Measurements from ENCODE around the gene CACNG4. TPM values are rescaled to one million over a fixed set of nuclear protein-coding genes. Genes with fewer than 3 reads are reported as not detected.

CACNG4 gene
- total RNA-seq, 2 experiments from 2014 or later, result not detected

DNA sequence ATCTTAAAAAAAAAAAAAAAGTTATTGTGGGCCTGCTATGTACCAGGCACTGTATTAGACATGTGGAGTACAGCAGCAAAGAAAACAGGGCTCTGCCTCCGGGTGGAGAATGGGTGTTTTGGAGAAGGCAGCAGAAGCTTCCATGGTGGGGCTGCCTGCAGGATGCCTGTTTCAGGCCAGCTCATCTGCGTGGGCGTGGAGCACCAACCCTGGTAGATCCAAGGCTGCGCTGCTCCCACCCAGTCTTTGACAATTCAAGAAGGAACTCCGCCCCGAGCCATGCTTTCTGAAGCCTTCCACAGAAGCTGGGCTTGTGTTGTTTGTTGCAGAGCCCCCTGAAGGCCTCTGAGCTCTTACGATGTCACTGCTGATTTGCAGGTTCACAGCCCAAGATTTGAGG is 56.7 kb downstream of the CACNG4 start:
- CTCF ChIA-PET (ENCODE audit: unreplicated experiment), result no interaction called here

DNA sequence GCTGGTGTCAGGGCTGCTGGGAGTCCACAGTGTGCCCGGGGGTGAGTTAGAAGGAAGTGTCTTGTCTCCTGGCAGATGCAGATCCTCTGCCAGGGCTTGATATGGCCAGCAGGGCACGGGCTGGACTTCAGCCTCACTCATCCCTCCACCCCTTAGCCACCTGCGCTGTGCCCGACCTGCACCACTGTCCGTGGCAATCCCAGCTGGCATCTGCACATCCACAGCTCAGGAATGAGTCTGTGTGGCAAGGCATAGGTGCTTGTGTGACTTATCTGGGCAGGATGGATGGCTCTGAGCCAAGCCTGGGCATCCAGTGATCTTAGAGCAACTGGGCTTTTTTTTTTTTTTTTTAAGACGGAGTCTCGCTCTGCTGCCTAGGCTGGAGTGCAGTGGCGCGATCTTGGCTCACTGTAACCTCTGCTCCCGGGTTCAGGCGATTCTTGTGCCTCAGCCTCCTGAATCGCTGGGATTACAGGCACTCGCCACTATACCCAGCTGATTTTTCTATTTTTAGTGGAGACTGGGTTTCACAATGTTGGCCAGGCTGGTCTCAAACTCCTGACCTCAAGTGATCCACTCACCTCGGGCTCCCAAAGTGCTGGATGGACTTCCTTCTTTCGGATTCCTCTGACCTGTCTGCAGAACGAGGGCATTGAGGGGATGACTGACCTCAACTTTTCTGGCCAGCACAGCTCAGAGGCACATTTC is 57.4 kb downstream of the CACNG4 start:
- Histone ChIP-seq H3K27ac (ENCODE audit: low read depth, low read length, poor library complexity, severe bottlenecking) (no peak overlapping the region), H2AFZ (ENCODE audit: low read length) (no peak overlapping the region), H3K4me1 (ENCODE audit: insufficient read depth, low read length, poor library complexity, severe bottlenecking) (no peaks in the 10 kb centered on the region), H3K4me2 (ENCODE audit: low read length) (no peak overlapping the region), H3K9me3 (ENCODE audit: low read length) (no peaks in the 10 kb centered on the region), H3K79me2 (ENCODE audit: insufficient read depth, low read depth, low read length) (no peaks in the 10 kb centered on the region), H4K20me1 (ENCODE audit: insufficient read depth, low read length) (no peaks in the 10 kb centered on the region), H3K36me3 (ENCODE audit: insufficient read depth, low read length) (no peaks in the 10 kb centered on the region), H3K9me2 (ENCODE audit: insufficient read depth, low read length) (no peaks in the 10 kb centered on the region), H3K4me3 (ENCODE audit: low read depth, low read length, poor library complexity, severe bottlenecking) (no peak overlapping the region)
- TF ChIP-seq EZH2phosphoT487 (IDR thresholded peaks at IDR 0.05; ENCODE audit: borderline replicate concordance, low read depth, low read length), result no peak
- TF ChIP-seq, protein P1, sequence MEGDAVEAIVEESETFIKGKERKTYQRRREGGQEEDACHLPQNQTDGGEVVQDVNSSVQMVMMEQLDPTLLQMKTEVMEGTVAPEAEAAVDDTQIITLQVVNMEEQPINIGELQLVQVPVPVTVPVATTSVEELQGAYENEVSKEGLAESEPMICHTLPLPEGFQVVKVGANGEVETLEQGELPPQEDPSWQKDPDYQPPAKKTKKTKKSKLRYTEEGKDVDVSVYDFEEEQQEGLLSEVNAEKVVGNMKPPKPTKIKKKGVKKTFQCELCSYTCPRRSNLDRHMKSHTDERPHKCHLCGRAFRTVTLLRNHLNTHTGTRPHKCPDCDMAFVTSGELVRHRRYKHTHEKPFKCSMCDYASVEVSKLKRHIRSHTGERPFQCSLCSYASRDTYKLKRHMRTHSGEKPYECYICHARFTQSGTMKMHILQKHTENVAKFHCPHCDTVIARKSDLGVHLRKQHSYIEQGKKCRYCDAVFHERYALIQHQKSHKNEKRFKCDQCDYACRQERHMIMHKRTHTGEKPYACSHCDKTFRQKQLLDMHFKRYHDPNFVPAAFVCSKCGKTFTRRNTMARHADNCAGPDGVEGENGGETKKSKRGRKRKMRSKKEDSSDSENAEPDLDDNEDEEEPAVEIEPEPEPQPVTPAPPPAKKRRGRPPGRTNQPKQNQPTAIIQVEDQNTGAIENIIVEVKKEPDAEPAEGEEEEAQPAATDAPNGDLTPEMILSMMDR (conservative IDR thresholded peaks at IDR 0.05; ENCODE audit: low read length), result no peak
- BruUV-seq (replicated peaks), result no TSS peak
- intact Hi-C loops (cut with micrococcal nuclease; ENCODE audit: unreplicated experiment), result no loop called here
- POLR2A ChIA-PET, result interaction anchor here (0.6 kb wide), 1 partner anchor 178 kb away, joined by 3 read pairs; no protein-coding TSS in a partner anchor
- no peak for DNase-seq (ENCODE audit: low spot score)
- CTCF ChIA-PET (ENCODE audit: unreplicated experiment), result no interaction called here

More for the DNA sequence above, 56.7 kb downstream of the CACNG4 start:
- H3K4me1 ChIP-seq (ENCODE audit: insufficient read depth, low read length, poor library complexity, severe bottlenecking), result no peaks in the 10 kb centered on the region
- H3K4me2 ChIP-seq (ENCODE audit: low read length), result no peak overlapping the region
- TF ChIP-seq EZH2phosphoT487 (IDR thresholded peaks at IDR 0.05; ENCODE audit: borderline replicate concordance, low read depth, low read length), result no peak
- TF ChIP-seq, protein P1 (conservative IDR thresholded peaks at IDR 0.05; ENCODE audit: low read length), result no peak
- no peak overlapping the region for H3K4me3 ChIP-seq (ENCODE audit: low read depth, low read length, poor library complexity, severe bottlenecking)
- no peak overlapping the region for H3K27ac ChIP-seq (ENCODE audit: low read depth, low read length, poor library complexity, severe bottlenecking)
- intact Hi-C loops (cut with micrococcal nuclease; ENCODE audit: unreplicated experiment), result no loop called here
- BruUV-seq (replicated peaks), result no TSS peak
- no peaks in the 10 kb centered on the region for H3K9me2 ChIP-seq (ENCODE audit: insufficient read depth, low read length)
- H3K9me3 ChIP-seq (ENCODE audit: low read length), result no peaks in the 10 kb centered on the region
- DNase-seq (ENCODE audit: low spot score), result no peak
- POLR2A ChIA-PET, result interaction anchor here (0.6 kb wide), 1 partner anchor 177 kb away, joined by 3 read pairs; no protein-coding TSS in a partner anchor
- no peak overlapping the region for H2AFZ ChIP-seq (ENCODE audit: low read length)
- H4K20me1 ChIP-seq (ENCODE audit: insufficient read depth, low read length), result no peaks in the 10 kb centered on the region
- no peaks in the 10 kb centered on the region for H3K36me3 ChIP-seq (ENCODE audit: insufficient read depth, low read length)
- no peaks in the 10 kb centered on the region for H3K79me2 ChIP-seq (ENCODE audit: insufficient read depth, low read depth, low read length)

DNA sequence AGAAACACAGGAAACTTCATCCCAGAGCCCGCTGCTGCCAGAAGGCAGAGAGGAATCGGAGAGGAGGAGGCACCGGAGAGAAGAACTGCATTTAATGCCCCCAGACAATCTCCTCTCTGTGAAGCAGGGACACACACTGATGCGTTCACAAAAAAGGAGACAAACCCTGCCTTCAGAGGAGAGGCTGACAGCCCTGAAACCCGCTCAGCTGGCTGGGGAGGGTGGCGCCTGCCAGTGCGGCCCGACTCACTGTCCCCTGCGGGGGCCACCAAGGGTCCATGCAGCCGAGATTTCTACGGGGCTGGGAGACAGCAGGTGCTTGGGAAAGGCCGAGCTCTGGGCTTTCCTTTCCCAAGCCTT is 57.9 kb downstream of the CACNG4 start:
- Histone ChIP-seq H3K79me2 (ENCODE audit: insufficient read depth, low read depth, low read length) (no peaks in the 10 kb centered on the region), H3K36me3 (ENCODE audit: insufficient read depth, low read length) (no peaks in the 10 kb centered on the region), H3K4me3 (ENCODE audit: low read depth, low read length, poor library complexity, severe bottlenecking) (no peak overlapping the region), H3K9me2 (ENCODE audit: insufficient read depth, low read length) (no peaks in the 10 kb centered on the region), H4K20me1 (ENCODE audit: insufficient read depth, low read length) (no peaks in the 10 kb centered on the region), H3K27ac (ENCODE audit: low read depth, low read length, poor library complexity, severe bottlenecking) (no peak overlapping the region), H3K4me1 (ENCODE audit: insufficient read depth, low read length, poor library complexity, severe bottlenecking) (no peaks in the 10 kb centered on the region), H3K9me3 (ENCODE audit: low read length) (no peaks in the 10 kb centered on the region), H3K4me2 (ENCODE audit: low read length) (no peak overlapping the region), H2AFZ (ENCODE audit: low read length) (no peak overlapping the region)
- no TSS peak for BruUV-seq (replicated peaks)
- intact Hi-C loops (cut with micrococcal nuclease; ENCODE audit: unreplicated experiment), result no loop called here
- no peak for TF ChIP-seq EZH2phosphoT487 (IDR thresholded peaks at IDR 0.05; ENCODE audit: borderline replicate concordance, low read depth, low read length)
- TF ChIP-seq, protein P1 (conservative IDR thresholded peaks at IDR 0.05; ENCODE audit: low read length), result no peak
- ChIA-PET POLR2A (no interaction called here), CTCF (ENCODE audit: unreplicated experiment) (no interaction called here)
- no peak for DNase-seq (ENCODE audit: low spot score)
